Endothelial cell of hepatic sinusoid (primary cell): ENCODE measurements around the gene COA8.

Experiments used
- in situ Hi-C: cut with HindIII; loops from 2 replicates; pipeline ENCODE4 v1.10.0; 2017; ENCODE audit warnings: low sequenced_read_pairs

COA8 gene

DNA sequence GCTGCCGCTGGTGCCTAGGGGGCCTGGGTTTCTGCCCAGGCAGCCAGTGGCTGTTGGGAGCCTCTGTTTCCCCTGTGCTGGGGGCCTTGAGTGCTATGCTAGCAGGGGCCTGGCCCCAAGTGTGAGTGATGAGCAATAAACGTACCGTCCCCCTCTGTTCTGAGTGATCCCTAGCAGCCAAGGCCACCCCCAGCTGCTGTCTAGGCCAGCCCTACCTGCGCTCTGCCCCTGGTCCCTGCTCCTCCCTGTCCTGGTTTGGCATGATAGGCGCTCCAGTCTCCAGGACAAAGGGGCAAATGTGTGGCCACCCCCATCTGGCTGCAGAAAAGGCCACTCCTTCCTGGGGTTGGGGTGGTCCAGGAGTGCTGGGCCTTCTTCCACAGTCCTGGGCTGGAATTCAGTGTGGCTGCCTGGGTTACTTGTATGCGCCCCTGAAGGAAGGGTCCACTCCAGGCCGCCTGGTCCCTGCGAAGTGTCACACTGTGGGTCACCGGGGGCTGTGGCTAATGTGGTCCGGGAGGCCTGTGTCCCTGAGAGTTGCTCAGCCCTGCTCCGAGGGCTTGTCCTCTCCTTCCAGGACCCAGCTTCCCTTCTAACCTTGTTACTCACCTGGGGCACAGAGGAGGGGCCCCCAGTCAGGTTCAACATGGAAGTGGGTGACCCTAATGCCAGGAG is 26.7 kb upstream of the COA8 start:
- in situ Hi-C loops: no loop called here

GRCh38 chr14:103536693-103537092 is 26.1 kb upstream of the COA8 start:
- in situ Hi-C loops: no loop called here

- in situ Hi-C loops: no loop called here
These were observed 25.4 kb upstream of the COA8 start for GRCh38 chr14:103537175-103537990.

DNA sequence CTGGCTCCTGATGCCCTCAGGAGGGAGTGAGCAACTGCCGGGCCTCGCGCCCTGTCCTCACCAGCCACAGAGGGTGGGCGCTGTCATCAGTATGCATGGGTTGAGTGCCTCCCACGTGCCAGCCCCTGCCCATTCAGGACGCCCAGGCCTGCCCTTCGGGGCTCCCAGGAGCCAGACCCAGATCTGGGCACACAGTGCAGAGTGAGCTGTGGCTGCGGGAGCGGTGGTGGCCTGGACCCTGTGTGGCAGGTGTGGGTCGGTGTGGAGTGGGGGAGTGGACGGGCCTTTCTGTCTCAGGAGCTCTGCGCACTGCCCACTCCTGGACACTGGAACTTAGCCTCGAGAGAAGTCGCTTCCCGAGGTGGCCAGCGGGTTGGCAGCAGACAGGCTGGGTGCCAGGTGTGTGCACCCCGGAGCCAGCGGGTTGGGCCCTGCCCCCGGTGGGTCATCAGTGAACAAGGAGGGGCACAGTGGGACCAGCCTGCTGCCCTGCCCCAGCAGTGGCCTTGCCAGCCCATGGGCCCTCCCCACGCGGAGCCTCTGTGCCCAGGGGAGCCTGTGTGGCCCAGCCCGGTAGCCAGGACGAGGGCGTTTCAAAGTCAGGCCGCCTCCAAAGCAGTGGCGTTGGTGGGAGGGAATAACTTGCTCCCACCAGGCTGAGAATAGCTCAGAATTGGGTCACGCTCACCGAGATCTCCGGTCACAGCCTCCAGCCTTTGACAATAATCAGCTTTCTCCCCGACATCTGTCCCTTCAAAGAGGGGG is 24.3 kb upstream of the COA8 start:
- in situ Hi-C loops: no loop called here

GRCh38 chr14:103539056-103539825 is 23.5 kb upstream of the COA8 start:
- in situ Hi-C loops: no loop called here

DNA sequence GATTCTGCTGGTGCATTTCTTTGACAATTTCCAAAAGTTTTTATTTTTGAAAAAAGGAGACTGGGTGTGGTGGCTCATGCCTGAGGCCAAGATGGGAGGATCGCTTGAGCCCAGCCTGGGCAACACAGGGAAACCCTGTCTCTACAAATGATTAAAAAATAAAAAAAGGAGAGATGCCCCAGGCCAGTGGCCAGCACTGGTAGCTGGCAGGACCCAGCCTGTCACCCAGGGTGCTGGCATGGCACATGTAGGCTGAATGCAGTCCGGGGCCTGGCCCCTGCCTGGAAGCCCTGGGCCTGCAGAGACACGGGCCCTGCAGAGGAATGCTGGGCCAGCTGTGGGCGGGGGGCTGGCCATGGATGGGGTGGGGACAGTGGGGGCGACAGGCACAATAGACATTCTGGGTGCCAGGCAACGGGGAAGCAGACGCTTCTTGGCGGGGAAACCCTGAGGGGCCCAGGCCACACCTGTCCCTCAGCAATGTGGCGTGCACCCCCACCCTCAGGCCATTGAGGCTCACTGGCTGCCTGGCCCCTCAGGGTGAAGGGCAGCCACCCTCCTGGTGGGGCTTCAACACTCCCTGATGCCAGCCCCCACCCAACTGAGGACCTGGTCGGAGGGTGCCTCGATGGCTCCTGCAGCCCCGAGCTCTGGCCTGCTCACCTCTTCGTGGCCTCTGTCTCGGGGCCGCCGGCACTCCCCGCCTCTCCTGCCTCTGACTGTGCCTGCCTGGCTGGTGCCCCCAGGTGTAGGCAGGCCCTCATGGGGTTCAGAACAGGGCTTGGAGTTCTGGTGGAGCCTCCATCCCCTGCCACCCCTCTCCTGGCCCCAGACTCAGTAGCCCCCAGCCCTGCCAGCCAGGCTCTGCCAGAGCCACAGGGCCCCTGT is 21.7 kb upstream of the COA8 start:
- in situ Hi-C loops: no loop called here

GRCh38 chr14:103541709-103542604 is 20.8 kb upstream of the COA8 start:
- in situ Hi-C loops: no loop called here

GRCh38 chr14:103542605-103543088 is 20.1 kb upstream of the COA8 start:
- in situ Hi-C loops: no loop called here

DNA sequence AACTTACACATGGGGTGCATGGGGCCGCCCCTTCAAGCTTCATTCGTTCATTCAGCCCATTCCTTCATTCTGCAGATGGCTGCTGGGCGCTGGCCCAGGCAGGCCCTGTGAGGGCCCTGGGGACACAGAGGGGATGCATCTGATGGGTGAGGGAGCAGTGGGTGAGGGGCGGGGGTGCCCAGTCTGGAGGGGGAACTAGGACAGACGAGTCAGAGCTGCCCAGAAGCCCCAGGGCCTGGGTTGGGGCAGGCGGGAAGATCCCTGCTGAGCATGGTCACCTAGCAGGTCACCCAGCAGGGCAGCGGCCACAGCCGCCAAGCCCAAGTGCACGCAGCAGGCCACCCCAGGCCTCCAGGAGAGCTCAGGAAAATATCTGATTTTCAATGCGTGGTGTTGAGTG is 19.6 kb upstream of the COA8 start:
- in situ Hi-C loops: no loop called here

DNA sequence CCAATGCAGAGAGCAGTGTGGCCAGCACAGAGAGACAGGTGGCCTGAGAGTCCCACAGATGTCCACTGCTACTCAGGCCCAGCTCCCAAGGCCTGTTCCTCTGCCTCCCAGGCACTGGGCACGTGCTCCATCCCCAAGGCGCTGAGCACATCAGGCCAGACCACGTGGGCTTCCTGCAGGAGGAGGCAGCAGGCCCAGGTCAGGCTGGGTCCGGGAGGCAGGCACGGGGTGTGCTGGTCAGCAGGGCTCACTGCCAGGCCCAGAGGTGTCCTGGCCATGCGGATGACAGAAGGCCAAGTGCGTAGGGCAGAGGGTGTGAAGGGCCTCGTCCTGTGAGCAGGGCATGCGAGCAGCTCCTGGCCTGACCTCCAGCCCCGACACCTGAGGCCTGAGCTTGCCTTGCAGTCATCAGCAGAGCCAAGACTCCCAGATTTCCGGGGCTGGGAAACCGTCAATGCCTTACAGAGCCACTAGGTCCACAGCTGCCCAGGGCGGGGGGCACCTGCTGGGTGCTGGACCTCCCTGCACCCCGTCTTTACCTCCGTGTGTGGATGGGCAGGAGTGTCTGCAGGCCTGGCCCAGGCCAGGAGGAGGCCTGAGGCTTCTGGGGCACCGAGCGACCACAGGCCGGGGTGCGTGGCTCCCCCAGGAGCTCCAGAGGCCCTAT is 18.9 kb upstream of the COA8 start:
- in situ Hi-C loops: no loop called here

DNA sequence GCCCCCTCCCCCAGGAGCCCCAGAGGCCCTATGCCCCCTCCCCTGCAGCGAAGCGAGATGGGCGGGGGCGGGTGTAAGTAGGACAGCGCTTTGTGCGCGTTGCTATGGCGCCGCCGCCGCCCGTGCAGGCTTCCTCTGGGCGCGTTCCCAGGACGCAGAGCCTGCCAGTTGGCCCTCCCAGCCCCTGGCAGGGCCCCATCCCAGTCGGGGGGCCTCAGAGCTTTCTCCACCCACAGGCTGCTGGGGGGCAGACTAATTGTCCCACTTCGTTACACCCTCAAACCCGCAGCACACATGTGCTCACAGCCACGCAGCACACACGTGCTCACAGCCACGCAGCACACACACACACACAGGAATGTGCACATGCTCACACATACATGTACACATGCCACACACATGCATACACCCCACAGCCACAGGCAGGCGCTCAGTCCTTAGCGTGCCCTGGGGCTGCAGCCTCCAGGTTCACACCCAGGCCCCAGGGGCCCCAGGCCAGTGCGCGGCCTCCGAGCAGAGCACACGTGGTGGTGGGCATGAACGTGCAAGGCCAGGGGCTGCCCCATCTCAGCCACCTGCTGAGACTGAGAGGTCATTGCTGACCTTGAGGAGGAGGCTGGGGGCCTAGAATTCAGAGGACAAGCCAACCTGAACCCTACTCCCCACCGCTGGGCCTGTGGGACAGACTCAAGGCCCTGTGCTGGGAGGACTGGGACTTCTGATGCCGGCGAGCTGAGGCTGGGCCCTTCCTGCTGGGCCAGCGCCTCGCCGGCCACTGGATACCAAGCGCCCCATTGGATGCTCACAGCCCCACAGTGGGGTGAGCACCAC is 18.2 kb upstream of the COA8 start:
- in situ Hi-C loops: no loop called here

GRCh38 chr14:103545219-103545914 is 17.4 kb upstream of the COA8 start:
- in situ Hi-C loops: no loop called here

GRCh38 chr14:103545915-103546651 is 16.7 kb upstream of the COA8 start:
- in situ Hi-C loops: no loop called here

- in situ Hi-C loops: no loop called here
These were observed 15.9 kb upstream of the COA8 start for GRCh38 chr14:103546652-103547454.

- in situ Hi-C loops: no loop called here
These were observed 15.3 kb upstream of the COA8 start for GRCh38 chr14:103547455-103547940.
